Spinal cord (tissue), 10 donors: ENCODE measurements around the gene MRPS11. TPM values are rescaled to one million over a fixed set of nuclear protein-coding genes. Genes with fewer than 3 reads are reported as not detected.

Experiments
- DNase-seq, 6 donors: peaks; one replicate each; pipeline versions ENCODE4 v3.0.0 to v3.0.0-alpha.2; 2013 to 2015; ENCODE audit warnings: low spot score in 6 of 6, low read depth in 4 of 6
- H3K27ac ChIP-seq: one replicate; pipeline ENCODE4 v1.5.1; 2013; ENCODE audit warnings: low read depth, low read length, control low read depth
- H3K27me3 ChIP-seq: one replicate; pipeline ENCODE4 v1.6.1; 2013; ENCODE audit warnings: low read length; ENCODE audit not compliant: control insufficient read depth, insufficient read depth
- H3K36me3 ChIP-seq: one replicate; pipeline ENCODE4 v1.6.1; 2013; ENCODE audit warnings: low read length; ENCODE audit not compliant: control insufficient read depth, insufficient read depth
- H3K4me1 ChIP-seq: one replicate; pipeline ENCODE4 v1.6.1; 2013; ENCODE audit warnings: low read length; ENCODE audit not compliant: control insufficient read depth, insufficient read depth
- H3K4me3 ChIP-seq: one replicate; pipeline ENCODE4 v1.5.1; 2013; ENCODE audit warnings: low read depth, low read length, control low read depth
- H3K9me3 ChIP-seq: one replicate; pipeline ENCODE4 v1.6.1; 2013; ENCODE audit warnings: low read length; ENCODE audit not compliant: control insufficient read depth, insufficient read depth
- WGBS: methylation state at CpG from one replicate; pipeline ENCODE4 v1.1.5; 2013; ENCODE audit warnings: missing lambda C conversion rate; ENCODE audit not compliant: insufficient coverage; 5-methylcytosine and 5-hydroxymethylcytosine counted together
- long read RNA-seq, 4 donors: transcript quantifications; one replicate each; lab custom pipeline, GENCODE V29; 2026
- polyA plus RNA-seq, 2 donors: library from polyadenylated mRNA; unstranded; fragments of 120-200 nt; gene quantifications; one replicate each; pipeline ENCODE4 v1.2.1, GENCODE V29; 2013; ENCODE audit not compliant: insufficient read length in 2 of 2
- total RNA-seq, 2 donors: library from RNA; depleted of rRNA in 1 of 2; stranded (reverse); fragments of 120-200 nt in 1 of 2; fragments of >200 nt in 1 of 2; gene quantifications; one replicate each; pipeline versions ENCODE4 v1.2.3 to v1.2.4, GENCODE V29; 2013 to 2014
- donor health status: healthy.

The MRPS11 gene
- total RNA-seq, result 10 to 100 TPM; 22.5 to 55.0 TPM
- polyA plus RNA-seq, result 10 to 100 TPM; 67.7 to 70.7 TPM
- long read RNA-seq, donor 1, transcript MRPS11-201 (6 exons, 3,644 nt), result major isoform, 20 of 31 reads
- long read RNA-seq, donor 1, partial matches to known transcripts, result 0 of 31 reads
- long read RNA-seq, donor 1, other reads (novel, unspliced or antisense), result 5 of 31 reads
- long read RNA-seq, donor 2, transcript MRPS11-201 (6 exons, 3,644 nt), result major isoform, 8 of 10 reads
- long read RNA-seq, donor 2, partial matches to known transcripts, result 0 of 10 reads
- long read RNA-seq, donor 2, other reads (novel, unspliced or antisense), result 0 of 10 reads
- long read RNA-seq, donor 3, transcript MRPS11-201 (6 exons, 3,644 nt), result major isoform, 10 of 12 reads
- long read RNA-seq, donor 3, partial matches to known transcripts, result 0 of 12 reads
- long read RNA-seq, donor 3, other reads (novel, unspliced or antisense), result 0 of 12 reads
- long read RNA-seq, donor 4, transcript MRPS11-201 (6 exons, 3,644 nt), result major isoform, 24 of 44 reads
- long read RNA-seq, donor 4, partial matches to known transcripts, result 6 of 44 reads
- long read RNA-seq, donor 4, other reads (novel, unspliced or antisense), result 7 of 44 reads

DNA sequence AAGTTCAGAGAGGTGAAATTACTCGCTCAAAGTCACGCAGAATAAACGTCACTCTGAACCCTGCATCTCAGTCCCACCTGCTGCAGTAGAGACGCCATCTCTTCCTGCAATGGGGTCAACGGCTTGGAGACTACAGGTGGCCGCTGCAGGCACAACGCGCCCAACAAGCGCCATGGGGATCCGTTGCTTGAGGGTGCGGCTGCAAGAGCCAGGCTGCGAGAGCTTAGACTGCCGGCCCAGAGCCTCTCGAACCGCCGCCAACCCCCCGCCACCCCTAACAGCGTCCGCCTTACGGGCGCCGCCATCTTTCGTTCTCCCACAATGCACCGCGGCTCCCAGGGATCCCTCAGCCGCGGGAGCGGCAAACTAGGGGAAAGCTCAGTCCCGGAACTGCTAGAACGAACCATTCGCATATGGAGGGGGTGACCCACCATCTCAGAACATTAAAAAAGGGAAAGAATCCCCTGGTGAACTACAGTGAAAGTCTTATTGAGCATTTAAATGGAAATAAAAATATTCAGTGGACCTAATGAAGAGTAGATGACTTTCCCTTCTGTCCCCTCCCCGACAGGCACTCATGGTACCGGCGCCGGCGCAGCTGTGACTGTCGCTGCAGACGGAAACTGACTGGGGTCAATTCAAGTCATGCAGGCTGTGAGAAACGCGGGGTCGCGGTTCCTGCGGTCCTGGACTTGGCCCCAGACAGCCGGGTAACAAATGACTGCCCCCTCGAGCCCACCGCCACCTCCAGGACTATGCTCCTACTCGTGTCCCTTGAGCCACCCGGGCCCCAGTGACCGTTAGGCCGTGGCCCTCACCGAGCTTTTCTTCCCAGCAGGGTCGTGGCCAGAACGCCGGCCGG lies at the start of gene MRPS11, which contains the start of gene MRPL46:
Gene MRPS11, plus strand, starts transcription at position 636 of the 862 bp plus-strand sequence. Its CDS starts 10 bp downstream, at position 646.
Gene MRPL46, minus strand, starts transcription at position 316 of the 862 bp plus-strand sequence. Its CDS starts 11 bp downstream, at position 305.
- Histone ChIP-seq H3K9me3 (no peaks in the 10 kb centered on the region), H3K27ac (peak within 1 kb of the TSS; percentile 80), H3K4me1 (peaks cover 13% of the 10 kb centered on the region), H3K36me3 (peaks cover 11% of the 10 kb centered on the region), H3K4me3 (peak within 1 kb of the TSS; percentile 92), H3K27me3 (no peaks in the 10 kb centered on the region)
- 0% methylated on average over 52 of the region's 55 CpGs for WGBS
- peak; percentile 92 to 98 (median 94) for DNase-seq

DNA sequence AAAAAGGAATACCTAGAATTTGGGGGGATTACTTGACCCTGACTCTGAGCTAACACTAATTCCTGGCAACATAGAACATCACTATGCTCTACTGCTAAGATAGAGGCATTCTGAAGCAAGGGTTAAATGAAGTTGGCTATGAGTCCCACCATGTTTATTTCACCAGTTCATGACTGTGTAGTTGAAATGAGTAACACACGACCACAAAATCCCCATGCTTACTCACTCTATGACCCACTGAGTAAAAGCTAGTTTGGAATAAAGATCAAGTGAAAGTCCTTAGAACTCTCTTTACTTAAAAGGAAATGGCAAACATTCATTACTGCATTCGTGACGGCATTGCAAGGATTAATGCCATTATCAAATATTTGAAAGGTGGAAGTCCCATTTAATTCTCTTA lies 47.7 kb upstream of the MRPS11 start:
- H3K4me3 ChIP-seq, result no peak overlapping the region
- H3K27ac ChIP-seq, result no peak overlapping the region
- H3K27me3 ChIP-seq, result no peaks in the 10 kb centered on the region
- no peaks in the 10 kb centered on the region for H3K9me3 ChIP-seq
- no peaks in the 10 kb centered on the region for H3K4me1 ChIP-seq
- no peaks in the 10 kb centered on the region for H3K36me3 ChIP-seq
- DNase-seq, result no peak
- no CpG with 5 or more reads among the region's 3 CpGs for WGBS

DNA sequence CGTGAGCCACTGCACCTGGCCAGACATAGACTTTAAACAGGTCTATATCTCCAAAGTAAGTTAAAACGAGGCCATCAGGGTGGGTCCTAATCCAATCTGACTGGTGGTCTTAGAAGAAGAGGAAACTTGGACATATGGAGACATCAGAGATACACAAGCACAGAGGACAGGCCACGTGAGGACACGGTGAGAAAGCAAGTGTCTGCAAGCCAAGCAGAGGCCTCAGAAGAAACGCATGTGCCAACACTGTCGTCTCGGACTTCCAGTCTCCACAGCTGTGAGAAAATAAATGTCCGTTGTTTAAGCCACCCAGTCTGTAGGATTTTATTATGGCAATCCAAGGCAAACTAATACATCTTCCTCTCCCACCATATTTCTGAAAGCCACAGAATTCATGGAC lies 44.2 kb upstream of the MRPS11 start:
- Histone ChIP-seq H3K27me3 (no peaks in the 10 kb centered on the region), H3K9me3 (no peaks in the 10 kb centered on the region), H3K36me3 (no peaks in the 10 kb centered on the region)

GRCh38 chr15:88426304-88426703 lies 41.2 kb upstream of the MRPS11 start:
- no peak overlapping the region for H3K4me3 ChIP-seq
- H3K27me3 ChIP-seq, result no peaks in the 10 kb centered on the region
- no peaks in the 10 kb centered on the region for H3K4me1 ChIP-seq
- H3K9me3 ChIP-seq, result no peaks in the 10 kb centered on the region
- no peaks in the 10 kb centered on the region for H3K36me3 ChIP-seq
- no peak overlapping the region for H3K27ac ChIP-seq
- DNase-seq, result no peak
- WGBS, result 50% methylated on average over 1 of the region's 2 CpGs

More for the DNA sequence above, 44.2 kb upstream of the MRPS11 start:
- Histone ChIP-seq H3K4me1 (no peaks in the 10 kb centered on the region), H3K4me3 (no peak overlapping the region), H3K27ac (no peak overlapping the region)
- WGBS, result 90% methylated on average over 5 of the region's 8 CpGs
- no peak for DNase-seq

GRCh38 chr15:88428053-88428452 lies 39.5 kb upstream of the MRPS11 start:
- 67% methylated on average over 9 of the region's 9 CpGs for WGBS
- DNase-seq, result no peak
- Histone ChIP-seq H3K27me3 (no peaks in the 10 kb centered on the region), H3K9me3 (no peaks in the 10 kb centered on the region), H3K4me3 (no peak overlapping the region), H3K27ac (no peak overlapping the region), H3K4me1 (no peaks in the 10 kb centered on the region), H3K36me3 (no peaks in the 10 kb centered on the region)

- no peak overlapping the region for H3K4me3 ChIP-seq
- no peaks in the 10 kb centered on the region for H3K4me1 ChIP-seq
- H3K9me3 ChIP-seq, result no peaks in the 10 kb centered on the region
- H3K36me3 ChIP-seq, result no peaks in the 10 kb centered on the region
- H3K27ac ChIP-seq, result no peak overlapping the region
- peak in 1 of 6 donors; percentile 10 for DNase-seq
- WGBS, result 82% methylated on average over 7 of the region's 12 CpGs
- H3K27me3 ChIP-seq, result no peaks in the 10 kb centered on the region
These were observed 38.5 kb upstream of the MRPS11 start for GRCh38 chr15:88428805-88429605.

GRCh38 chr15:88430051-88430450 lies 37.5 kb upstream of the MRPS11 start:
- no peak for DNase-seq
- H3K4me3 ChIP-seq, result no peak overlapping the region

DNA sequence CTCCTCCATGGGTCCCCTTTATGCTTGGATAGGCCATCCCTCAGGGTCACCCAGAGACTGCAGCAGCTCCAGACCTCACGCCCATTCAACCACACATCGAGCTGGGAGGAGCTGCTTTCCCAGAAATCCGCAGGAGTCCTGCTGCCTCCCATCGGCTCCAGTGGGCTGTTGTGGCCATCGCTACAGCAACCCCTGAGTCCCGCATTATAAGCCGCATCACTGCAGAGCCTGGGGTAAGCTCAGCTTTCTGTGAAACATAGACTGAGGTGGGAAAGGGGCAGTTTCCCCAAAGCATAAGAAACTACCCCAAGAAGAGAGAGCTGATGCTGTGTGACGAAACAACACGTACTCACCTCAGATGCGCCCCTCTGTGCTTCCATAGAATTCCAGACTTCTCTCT lies 36.1 kb upstream of the MRPS11 start:
- H3K9me3 ChIP-seq, result no peaks in the 10 kb centered on the region
- no peaks in the 10 kb centered on the region for H3K27me3 ChIP-seq
- no peak overlapping the region for H3K4me3 ChIP-seq
- H3K27ac ChIP-seq, result no peak overlapping the region
- no peak for DNase-seq
- WGBS, result 63% methylated on average over 7 of the region's 10 CpGs
- no peaks in the 10 kb centered on the region for H3K4me1 ChIP-seq
- no peaks in the 10 kb centered on the region for H3K36me3 ChIP-seq

More at GRCh38 chr15:88430051-88430450, 37.5 kb upstream of the MRPS11 start:
- H3K27ac ChIP-seq, result no peak overlapping the region
- H3K9me3 ChIP-seq, result no peaks in the 10 kb centered on the region
- H3K27me3 ChIP-seq, result no peaks in the 10 kb centered on the region
- H3K36me3 ChIP-seq, result no peaks in the 10 kb centered on the region
- H3K4me1 ChIP-seq, result no peaks in the 10 kb centered on the region
